GM19438 (cell line): ENCODE results near the gene PKD1.

Experiments used
- ATAC-seq: cut with Tn5 transposase; IDR thresholded peaks from one replicate; pipeline ENCODE4 v1.9.1; 2021; ENCODE audit warnings: low read depth; ENCODE audit not compliant: unreplicated experiment

PKD1 gene

DNA sequence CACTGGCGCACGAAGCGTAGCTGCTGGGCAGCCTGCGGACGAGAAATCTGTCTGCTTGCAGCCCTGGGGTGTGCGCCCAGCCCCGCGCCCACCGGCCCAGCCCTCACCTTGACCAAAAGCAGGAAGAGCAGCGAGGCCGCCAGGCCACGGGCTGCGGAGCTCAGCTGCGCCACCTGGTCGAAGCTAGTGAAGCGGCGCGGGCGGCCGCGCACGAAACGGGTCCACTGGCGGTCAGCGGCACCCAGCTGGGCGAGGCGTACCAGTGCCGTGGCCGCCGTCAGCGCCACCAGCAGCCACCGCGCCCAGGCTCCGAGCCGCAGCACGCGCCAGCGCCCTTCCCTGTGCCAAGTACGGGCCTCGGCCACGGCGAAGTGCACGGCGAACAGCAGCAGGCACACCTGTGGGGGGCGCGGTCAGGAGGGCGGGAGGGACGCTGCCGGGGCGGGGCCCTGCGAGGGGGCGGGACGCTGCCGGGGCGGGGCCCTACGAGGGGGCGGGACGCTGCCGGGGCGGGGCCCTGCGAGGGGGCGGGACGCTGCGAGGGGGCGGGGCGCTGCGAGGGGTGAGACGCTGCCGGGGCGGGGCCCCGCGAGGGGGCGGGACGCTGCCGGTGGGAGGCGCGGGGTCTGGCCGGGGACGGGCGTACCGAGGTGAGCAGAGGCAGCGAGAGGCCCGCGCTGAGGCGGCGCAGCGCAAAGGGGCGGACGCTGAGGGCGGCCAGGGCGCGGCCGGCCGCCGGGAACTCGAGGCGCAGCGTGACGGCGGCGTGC lies 44.7 kb downstream of the PKD1 start:
- ATAC-seq, result no peak

DNA sequence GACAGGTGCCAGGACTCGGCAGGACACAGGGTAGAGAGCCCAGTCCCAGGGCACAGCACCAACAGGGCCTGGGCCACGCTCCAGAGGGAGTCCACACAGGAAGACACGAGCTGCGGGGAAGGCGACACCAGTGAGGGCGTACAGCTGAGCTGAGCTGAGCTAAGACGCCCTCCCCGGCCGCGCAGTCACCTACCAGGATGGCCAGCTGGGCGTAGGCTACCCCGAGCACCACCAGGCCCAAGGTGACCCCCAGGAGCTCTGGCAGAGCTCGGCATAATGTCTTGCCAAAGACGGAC lies 45.3 kb downstream of the PKD1 start:
- ATAC-seq, result no peak

DNA sequence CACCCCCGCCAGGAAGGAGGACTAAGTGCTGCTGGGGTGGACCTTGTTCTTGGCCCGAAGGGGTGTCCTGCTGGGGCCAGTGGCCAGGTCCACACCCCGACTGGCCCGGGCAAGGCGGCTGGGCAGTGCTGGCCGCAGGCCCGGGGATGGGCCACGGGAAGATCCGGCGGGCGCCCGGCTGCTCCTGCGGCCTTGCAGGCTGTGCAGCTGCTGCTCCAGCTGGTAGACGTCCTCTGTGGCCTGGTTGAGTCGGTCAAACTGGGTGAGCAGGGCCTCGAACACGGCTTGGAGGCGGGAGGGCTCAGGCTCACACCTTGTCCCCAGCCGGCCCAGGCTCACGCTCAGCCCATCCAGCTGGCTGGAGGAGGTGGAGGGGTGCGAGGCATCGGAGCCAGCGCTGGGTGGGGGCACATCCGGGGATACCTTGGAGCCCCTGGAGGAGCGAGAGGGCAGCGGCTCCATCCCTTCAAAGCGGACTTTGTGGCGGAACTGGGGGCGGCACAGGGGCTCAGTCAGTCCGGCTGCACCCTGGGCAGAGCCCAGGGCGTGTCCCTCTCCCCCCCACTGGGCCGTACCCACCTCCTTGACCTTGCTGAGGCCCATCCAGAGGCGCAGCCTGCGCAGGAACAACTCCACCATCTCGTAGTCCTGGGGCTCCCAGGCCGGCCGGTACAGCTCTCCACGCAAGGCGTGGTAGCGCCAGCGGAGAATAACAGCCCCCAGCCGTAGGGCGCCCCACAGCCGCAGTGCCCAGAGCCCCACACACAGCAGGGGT lies 45.8 kb downstream of the PKD1 start:
- ATAC-seq, result no peak

DNA sequence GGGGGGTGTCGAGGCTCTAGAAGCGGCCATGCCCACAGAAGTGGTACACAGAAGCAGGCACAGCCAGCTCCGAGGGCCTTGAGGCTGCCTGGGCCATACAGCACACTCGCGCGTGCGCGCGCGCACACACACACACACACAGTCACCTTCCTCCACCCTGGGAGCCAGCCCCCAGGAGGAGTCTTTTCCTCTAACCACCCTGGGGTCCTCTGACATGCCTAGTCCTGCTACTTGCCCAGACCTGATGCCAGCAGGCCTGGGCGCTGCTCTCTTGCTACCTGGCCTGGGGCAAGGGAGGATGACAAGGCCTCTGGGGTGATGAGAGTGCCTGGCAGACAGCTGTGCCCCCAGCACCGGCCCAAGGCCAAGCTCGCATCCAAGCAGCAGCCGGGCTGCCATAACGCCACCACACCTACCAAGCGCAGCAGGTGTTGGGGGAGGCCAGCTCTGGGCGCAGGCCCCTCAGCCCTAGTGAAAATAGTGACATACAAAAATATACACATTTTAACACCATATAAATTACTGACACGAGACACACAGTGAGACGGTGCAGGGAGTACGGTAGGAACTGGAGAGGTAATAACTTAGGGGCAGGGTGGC lies 46.8 kb downstream of the PKD1 start:
- no peak for ATAC-seq

DNA sequence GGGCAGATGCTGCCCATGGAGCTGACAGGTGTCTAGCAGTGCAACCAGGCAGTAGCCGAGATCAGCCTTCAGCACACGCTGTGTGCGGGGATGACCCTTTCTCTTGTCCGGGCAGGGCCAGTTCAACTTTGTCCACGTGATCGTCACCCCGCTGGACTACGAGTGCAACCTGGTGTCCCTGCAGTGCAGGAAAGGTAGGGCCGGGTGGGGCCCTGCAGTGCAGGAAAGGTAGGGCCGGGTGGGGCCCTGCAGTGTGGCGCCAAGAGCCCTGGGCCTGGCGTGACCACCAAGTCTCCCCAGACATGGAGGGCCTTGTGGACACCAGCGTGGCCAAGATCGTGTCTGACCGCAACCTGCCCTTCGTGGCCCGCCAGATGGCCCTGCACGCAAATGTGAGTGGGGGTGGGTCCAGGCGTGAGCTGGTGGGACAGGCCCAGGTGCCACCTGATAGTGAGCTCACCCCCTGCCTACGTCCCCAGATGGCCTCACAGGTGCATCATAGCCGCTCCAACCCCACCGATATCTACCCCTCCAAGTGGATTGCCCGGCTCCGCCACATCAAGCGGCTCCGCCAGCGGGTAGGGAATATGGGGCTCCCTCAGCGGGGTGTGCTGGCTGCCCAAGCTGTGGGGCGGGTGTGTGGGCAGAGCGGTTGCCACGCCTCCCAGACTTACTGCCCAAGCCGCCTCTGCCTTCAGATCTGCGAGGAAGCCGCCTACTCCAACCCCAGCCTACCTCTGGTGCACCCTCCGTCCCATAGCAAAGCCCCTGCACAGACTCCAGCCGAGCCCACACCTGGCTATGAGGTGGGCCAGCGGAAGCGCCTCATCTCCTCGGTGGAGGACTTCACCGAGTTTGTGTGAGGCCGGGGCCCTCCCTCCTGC lies 47.7 kb downstream of the PKD1 start:
- ATAC-seq, result no peak

DNA sequence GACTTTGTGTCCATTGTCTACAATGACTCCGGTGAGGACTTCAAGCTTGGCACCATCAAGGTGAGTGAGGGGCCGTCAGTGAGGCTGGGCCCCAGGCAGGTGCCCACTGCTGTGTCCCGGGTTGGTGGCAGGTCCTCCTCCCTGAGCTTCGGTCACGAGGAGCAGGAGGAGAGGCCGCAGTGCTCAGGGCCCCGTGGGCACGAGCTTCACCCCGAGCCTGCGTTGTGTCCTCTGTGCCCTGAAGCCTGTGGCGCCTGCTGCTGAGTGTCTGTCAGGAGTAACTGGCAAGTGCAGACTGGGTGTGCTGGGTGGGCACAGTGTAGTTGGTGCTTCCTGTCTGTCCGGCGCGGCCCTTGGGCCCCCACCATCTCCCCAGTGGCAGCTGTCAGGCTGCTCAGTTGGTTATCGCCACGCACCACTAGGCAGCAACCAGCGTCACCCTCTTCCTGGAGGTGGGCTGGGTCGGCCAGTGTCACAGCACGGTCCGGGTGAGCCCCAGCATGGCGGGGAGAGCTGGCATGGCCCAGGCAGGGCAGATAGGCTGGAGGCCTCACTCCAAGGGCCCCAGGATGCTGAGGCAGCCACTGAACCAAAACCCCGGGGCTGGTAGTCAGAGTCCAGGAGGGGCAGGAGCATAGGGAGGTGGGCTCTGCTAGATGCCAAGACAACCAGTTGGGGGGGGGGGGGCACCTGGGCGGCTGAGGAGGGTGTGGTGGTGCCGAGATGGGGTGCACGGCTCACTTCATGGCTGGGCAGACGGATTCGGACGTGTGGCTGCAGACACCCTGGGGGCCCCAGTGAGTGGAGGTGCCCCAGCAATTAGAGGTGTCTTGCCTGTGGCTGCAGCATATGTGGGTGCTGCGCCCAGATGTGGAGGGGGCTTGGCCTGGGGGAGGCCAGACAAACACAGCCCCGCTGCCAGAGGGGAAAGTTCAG lies 48.6 kb downstream of the PKD1 start:
- no peak for ATAC-seq

DNA sequence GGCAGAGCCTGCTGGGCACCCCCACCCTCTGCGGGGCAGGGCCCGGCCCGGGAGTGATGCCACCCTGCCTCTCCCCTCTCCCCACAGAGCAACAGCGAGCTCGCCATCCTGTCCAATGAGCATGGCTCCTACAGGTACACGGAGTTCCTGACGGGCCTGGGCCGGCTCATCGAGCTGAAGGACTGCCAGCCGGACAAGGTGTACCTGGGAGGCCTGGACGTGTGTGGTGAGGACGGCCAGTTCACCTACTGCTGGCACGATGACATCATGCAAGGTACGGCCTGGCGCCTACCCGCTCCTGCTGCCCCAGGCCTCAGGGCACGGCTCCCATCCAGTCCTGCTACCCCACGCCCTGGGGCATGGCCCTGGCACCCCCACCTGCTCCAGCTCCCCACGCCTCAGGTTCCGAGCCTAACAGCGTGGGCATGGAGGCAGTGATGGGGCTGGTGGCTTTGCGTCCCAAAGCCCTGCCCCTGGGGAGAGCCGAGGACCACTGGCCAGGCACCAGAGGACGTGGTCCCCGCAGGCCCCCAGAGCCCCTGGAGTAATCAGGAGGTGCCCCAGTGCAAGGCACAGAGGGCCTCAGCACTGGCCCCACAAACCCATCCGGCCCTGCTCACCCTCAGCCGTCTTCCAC lies 49.5 kb downstream of the PKD1 start:
- ATAC-seq, result no peak

DNA sequence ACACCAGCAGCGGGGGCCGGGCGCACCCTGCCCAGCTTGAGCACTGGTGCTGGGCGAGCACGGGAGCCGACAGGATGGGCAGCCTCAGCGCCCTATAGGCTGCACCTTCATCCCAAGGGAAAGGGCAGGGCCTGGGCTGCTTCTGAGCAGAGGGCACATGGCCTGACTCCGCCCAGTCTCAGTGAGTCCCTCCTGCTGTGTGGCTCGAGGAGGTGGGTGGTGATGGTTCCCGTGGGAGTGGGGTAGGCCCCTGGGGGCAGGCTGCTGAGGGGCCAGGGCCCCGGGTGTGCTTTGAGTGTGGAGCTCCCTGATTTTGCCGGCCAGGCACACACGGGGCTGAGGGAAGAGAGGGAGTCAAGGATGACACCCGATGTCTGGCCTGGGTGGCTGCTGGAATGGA lies 50.0 kb downstream of the PKD1 start:
- ATAC-seq, result no peak

DNA sequence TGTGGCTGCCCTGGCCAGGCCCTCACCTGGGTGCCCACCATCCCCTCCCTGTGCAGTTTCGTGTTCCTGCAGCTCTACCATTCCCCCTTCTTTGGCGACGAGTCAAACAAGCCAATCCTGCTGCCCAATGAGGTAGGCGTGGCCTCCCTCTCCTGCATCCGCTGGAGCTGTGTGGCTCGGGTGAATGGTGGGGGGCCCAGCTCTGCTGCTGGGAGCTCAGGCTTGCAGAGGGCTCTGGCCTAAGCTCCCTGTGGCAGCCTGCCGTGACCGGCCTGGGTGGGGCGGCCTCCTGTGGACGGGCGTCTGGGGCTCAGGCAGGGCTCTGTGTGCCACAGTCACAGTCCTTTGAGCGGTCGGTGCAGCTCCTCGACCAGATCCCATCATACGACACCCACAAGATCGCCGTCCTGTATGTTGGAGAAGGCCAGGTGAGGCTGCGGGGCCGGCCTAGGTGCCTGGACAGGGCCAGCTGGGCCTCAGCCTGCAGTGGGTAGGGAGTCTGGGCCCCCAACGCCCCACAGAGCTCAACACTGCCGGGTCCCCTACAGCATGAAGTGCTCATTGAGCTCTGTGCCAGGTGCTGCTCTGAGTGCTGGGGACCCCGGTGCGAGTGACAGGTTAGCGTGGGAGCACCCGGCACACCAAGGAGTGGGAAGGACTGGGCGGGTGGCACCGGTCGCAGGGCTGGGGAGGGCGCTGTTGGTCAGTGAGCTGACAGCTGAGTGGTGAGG lies 50.6 kb downstream of the PKD1 start:
- ATAC-seq, result no peak

DNA sequence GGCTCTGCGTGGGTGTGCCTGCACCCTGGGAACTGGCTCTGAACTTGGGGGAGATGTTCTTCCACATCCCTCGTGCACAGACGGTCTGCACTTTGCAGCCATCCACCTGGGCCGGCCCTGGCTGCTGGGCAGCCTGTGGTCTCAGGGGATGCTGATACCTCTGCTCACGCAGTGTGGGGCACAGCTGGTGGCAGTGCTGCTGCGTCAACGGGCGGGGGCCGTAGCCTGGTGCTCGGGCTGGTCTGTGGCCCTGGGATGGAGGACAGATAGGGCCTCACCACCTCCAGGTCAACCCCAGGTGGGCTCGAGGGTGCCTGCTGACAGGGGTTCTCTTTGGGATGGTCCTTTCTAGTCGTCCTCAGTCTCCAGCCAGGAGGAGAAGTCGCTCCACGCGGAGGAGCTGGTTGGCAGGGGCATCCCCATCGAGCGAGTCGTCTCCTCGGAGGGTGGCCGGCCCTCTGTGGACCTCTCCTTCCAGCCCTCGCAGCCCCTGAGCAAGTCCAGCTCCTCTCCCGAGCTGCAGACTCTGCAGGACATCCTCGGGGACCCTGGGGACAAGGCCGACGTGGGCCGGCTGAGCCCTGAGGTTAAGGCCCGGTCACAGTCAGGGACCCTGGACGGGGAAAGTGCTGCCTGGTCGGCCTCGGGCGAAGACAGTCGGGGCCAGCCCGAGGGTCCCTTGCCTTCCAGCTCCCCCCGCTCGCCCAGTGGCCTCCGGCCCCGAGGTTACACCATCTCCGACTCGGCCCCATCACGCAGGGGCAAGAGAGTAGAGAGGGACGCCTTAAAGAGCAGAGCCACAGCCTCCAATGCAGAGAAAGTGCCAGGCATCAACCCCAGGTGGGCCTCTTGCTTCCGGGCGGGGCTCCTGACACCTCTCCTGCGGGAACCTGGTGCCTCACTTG lies 51.6 kb downstream of the PKD1 start:
- ATAC-seq, result no peak

DNA sequence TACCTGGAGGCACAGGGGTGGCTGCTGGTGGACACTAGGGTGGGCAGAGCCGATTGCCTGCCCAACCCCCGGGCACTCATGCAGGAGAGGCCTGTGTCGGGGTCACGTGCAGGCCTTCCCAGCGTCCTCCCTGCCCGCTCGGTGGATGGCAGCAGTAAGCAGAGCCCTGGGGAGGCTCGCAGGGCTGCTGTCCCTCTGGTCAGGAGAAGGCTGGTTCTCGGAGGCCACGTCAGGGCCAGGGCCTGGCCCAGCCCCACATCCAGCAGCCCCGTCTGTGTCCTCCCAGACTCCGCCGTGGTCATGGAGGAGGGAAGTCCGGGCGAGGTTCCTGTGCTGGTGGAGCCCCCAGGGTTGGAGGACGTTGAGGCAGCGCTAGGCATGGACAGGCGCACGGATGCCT lies 52.3 kb downstream of the PKD1 start:
- ATAC-seq, result no peak

DNA sequence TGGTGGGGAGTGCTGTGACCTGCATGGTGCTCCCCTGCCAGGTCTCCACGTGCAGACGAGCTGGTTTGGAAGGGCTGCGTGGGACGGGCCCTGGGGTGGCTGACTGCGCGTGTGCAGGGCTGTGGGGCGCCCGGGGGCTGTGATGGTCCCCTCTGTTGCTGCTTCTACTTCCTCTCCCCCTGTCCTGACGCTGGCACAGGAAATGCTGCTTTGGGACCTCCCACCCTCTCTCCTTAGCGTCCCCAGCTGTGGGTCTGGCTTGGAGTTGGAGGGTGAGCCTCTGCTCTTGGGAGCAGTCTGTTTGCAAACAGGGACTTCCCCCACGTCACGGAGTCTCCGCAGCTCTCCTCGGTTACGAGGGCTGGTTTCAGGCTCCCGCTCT lies 52.7 kb downstream of the PKD1 start:
- no peak for ATAC-seq

DNA sequence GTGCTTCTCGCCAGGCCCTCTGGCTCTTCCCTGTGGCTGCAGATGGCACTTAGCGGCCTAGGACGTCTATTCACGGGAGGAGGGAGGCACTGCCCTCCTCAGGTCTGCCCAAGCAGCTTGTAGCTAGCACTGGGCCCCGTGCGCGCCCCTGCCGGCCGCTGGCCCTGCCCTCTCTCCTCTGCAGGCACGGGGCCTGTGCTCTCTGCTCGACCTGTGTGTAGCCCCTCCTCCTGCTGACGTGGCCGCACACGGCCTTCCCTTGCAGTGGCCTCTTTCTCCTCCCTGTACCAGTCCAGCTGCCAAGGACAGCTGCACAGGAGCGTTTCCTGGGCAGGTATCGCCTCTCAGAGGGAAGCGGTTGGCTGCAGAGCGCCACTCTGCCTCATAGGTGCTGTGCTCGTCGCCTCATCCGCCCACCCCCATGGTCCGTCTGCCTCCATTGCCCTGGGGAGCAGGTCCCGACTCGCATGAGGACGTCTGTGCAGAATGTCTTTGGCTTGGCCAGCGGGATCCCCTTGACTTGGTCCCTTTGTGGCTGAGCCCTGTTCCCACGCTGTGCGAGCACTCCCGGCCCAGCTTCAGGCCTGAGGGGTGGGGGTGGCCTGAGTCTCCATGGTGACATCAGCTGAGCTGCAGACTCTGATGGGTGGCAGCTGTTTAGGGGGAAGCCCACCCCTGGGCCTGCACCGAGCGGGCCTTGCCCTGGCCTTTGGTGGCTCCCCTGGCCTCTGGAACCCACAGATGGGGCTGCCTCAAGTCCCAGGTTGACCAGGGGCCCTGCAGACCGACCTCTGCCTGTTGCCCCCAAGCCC lies 53.3 kb downstream of the PKD1 start:
- no peak for ATAC-seq

DNA sequence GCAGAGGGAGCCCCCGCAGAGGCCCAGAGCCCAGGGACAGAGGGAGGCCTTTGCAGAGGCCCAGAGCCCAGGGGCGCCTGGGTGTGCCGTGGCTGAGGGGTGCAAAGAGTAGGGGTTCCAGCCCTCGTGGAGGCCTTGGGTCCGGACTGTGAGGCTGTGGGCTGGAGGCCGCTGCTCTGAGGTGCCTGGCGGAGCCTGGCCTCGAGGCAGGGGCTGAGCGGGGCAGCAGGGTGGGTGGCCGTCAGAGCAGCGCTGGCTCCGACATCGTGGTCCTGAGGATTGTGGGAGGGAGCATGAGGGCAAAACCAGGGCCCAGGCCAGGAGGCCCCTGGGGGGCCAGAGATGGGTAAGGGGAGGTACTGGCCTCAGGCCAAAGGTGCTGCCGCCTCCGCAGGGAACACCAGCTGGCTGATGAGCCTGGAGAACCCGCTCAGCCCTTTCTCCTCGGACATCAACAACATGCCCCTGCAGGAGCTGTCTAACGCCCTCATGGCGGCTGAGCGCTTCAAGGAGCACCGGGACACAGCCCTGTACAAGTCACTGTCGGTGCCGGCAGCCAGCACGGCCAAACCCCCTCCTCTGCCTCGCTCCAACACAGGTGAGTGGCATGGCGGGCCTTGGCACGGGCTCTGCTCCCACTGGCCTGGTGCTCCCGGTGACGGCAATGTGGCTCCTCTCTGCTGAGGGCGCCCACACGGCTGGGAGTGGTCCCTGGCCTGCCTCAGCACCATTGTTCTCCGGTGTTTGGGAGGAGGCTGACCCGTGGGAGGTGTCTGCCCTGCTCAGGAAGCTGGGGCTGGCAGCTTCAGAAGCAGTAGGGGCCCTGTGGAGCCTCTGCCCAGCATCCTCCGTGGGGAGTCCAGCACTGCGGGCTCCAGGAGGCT lies 54.3 kb downstream of the PKD1 start:
- ATAC-seq, result no peak

DNA sequence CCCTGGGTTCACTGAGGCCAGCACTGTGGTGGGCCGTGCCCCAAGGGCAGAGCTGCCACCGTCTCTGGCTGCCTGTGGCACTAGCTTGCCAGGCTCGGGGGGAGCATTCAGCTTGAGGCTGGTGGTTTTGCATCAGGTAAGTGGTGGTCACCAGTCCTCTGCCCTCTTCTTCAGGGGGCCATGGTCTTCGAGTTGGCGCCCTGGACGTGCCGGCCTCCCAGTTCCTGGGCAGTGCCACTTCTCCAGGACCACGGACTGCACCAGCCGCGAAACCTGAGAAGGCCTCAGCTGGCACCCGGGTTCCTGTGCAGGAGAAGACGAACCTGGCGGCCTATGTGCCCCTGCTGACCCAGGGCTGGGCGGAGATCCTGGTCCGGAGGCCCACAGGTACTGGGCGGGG lies 55.7 kb downstream of the PKD1 start:
- no peak for ATAC-seq

DNA sequence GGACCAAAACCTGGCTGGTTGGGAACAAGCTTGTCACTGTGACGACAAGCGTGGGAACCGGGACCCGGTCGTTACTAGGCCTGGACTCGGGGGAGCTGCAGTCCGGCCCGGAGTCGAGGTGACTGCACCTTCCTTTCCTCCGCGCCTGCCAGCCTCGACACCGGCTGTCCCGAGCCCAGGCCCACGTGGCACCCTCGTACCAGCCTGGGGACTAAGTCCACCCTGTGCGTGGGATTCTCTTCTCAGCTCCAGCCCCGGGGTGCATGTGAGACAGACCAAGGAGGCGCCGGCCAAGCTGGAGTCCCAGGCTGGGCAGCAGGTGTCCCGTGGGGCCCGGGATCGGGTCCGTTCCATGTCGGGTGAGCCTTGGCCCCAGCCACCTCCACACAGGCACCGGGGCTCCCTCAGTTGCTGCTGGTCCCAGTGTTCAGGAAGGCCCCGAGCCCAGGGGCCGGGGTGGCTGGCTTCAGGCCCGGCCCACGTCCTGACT lies 56.3 kb downstream of the PKD1 start:
- ATAC-seq, result no peak
